NCI-H2081 (cell line): ENCODE measurements around the gene FLCN.
"Not testable (repeated sequence)": the region's sequence is repeated elsewhere in the genome, so short reads cannot be mapped to it uniquely, and the experiment has no call there.

Experiments used
- DNase-seq, 2 experiments: peaks; one replicate each; lab custom pipeline; 2025; lab: John Stamatoyannopoulos, UW

Gene FLCN

GRCh38 chr17:17184985-17185757 lies 51.8 kb downstream of the FLCN start:
- not testable (repeated sequence) for DNase-seq

GRCh38 chr17:17183744-17184143 lies 53.2 kb downstream of the FLCN start:
- no peak for DNase-seq

- no peak for DNase-seq
Measured at GRCh38 chr17:17182598-17183136, 54.3 kb downstream of the FLCN start.

- no peak for DNase-seq
Measured at GRCh38 chr17:17181666-17182597, 55.0 kb downstream of the FLCN start.

- DNase-seq: no peak
Measured at GRCh38 chr17:17180741-17181525, 56.0 kb downstream of the FLCN start.

- DNase-seq: no peak
Measured at GRCh38 chr17:17180141-17180603, 56.8 kb downstream of the FLCN start.

- DNase-seq: no peak
Measured at GRCh38 chr17:17179371-17179827, 57.6 kb downstream of the FLCN start.

- no peak for DNase-seq
Measured at GRCh38 chr17:17177176-17177575, 59.8 kb downstream of the FLCN start.

GRCh38 chr17:17176341-17176740 lies 60.6 kb downstream of the FLCN start:
- DNase-seq: no peak

- DNase-seq: no peak
Measured at GRCh38 chr17:17175917-17176316, 61.1 kb downstream of the FLCN start.

GRCh38 chr17:17175340-17175739 lies 61.6 kb downstream of the FLCN start:
- no peak for DNase-seq

- no peak for DNase-seq
Measured at GRCh38 chr17:17173921-17174320, 63.0 kb downstream of the FLCN start.

- no peak for DNase-seq
Measured at GRCh38 chr17:17172990-17173389, 64.0 kb downstream of the FLCN start.

- no peak for DNase-seq
Measured at GRCh38 chr17:17172001-17172939, 64.7 kb downstream of the FLCN start.

GRCh38 chr17:17171186-17171585 lies 65.8 kb downstream of the FLCN start:
- DNase-seq: no peak

GRCh38 chr17:17170346-17170985 lies 66.5 kb downstream of the FLCN start:
- DNase-seq: no peak

- DNase-seq: no peak
Measured at GRCh38 chr17:17169396-17169795, 67.6 kb downstream of the FLCN start.

- no peak for DNase-seq
Measured at GRCh38 chr17:17168401-17168800, 68.6 kb downstream of the FLCN start.

- DNase-seq: no peak
Measured at GRCh38 chr17:17167986-17168385, 69.0 kb downstream of the FLCN start.

- no peak for DNase-seq
Measured at GRCh38 chr17:17167356-17167755, 69.6 kb downstream of the FLCN start.
